Upper lobe of left lung (tissue), 4 donors: Measurements from ENCODE around the gene SNAPIN.
"Not testable (repeated sequence)": the region's sequence is repeated elsewhere in the genome, so short reads cannot be mapped to it uniquely, and the experiment has no call there.

ENCODE experiments used
- CTCF ChIP-seq, 6 experiments: fragments of 450-650 bp in 4 of 6; fragments of 200-600 bp in 2 of 6; sonication (generic) in 2 of 6; IDR thresholded peaks; one replicate each; pipeline ENCODE4 v1.5.1; 2016 to 2019; ENCODE audit warnings: antibody characterized with exemption in 6 of 6
- POLR2A ChIP-seq, 4 donors: fragments of 450-650 bp; IDR thresholded peaks; one replicate each; pipeline ENCODE4 v1.5.1; 2016 to 2017; ENCODE audit warnings: antibody characterized with exemption in 4 of 4, mild to moderate bottlenecking in 2 of 4
- POLR2AphosphoS5 ChIP-seq, 2 donors: sonication (generic); formaldehyde crosslinking; IDR thresholded peaks; one replicate each; pipeline ENCODE4 v1.5.1; 2017; ENCODE audit warnings: antibody characterized with exemption in 2 of 2

GRCh38 chr1:153640213-153640612, 18.3 kb upstream of the SNAPIN start:
- TF ChIP-seq CTCF, POLR2A, POLR2AphosphoS5 (IDR thresholded peaks at IDR 0.05): not testable (repeated sequence)
